SU-DHL-6 (cell line): ENCODE measurements around the gene COG5.

Experiments used
- EZH2phosphoT487 ChIP-seq: fragments of 200-600 bp; sonication (generic), shearing (Covaris generic); conservative IDR thresholded peaks from 2 replicates; pipeline ENCODE4 v1.6.1; 2018; ENCODE audit warnings: mild to moderate bottlenecking, antibody characterized with exemption, low read length, moderate library complexity, mixed read lengths
- TF ChIP-seq, protein P1 (sequence below): fragments of 200-600 bp; sonication (generic); IDR thresholded peaks from one replicate; pipeline ENCODE4 v1.5.1; 2017; ENCODE audit warnings: antibody characterized with exemption, mild to moderate bottlenecking, low read length, moderate library complexity; ENCODE audit not compliant: insufficient read depth, poor library complexity, severe bottlenecking

DNA sequence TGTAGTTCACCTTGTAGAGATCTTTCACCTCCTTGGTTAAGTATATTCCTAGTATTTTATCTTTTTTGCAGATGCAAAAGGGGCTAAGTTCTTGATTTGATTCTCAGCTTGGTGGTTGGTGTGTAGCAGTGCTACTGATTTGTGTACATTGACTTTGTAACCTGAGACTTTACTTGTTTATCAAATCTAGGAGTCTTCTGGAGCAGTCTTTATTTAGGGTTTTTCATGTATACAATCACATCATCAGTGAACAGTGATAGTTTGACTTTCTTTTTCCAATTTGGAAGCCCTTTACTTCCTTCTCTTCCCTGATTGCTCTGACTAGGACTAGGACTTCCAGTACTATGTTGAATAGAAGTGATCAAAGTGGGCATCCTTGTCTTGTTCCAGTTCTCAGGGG is 60.0 kb downstream of the COG5 start:
- TF ChIP-seq, protein P1, sequence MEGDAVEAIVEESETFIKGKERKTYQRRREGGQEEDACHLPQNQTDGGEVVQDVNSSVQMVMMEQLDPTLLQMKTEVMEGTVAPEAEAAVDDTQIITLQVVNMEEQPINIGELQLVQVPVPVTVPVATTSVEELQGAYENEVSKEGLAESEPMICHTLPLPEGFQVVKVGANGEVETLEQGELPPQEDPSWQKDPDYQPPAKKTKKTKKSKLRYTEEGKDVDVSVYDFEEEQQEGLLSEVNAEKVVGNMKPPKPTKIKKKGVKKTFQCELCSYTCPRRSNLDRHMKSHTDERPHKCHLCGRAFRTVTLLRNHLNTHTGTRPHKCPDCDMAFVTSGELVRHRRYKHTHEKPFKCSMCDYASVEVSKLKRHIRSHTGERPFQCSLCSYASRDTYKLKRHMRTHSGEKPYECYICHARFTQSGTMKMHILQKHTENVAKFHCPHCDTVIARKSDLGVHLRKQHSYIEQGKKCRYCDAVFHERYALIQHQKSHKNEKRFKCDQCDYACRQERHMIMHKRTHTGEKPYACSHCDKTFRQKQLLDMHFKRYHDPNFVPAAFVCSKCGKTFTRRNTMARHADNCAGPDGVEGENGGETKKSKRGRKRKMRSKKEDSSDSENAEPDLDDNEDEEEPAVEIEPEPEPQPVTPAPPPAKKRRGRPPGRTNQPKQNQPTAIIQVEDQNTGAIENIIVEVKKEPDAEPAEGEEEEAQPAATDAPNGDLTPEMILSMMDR = no peak
- no peak for TF ChIP-seq EZH2phosphoT487
